B cell (primary cell): ENCODE measurements around the gene ZNF223. TPM values are rescaled to one million over a fixed set of nuclear protein-coding genes. Genes with fewer than 3 reads are reported as not detected.

ENCODE experiments used
- ATAC-seq: fragments of 200-7000 bp; cut with Tn5 transposase; one replicate; pipeline ENCODE4 v1.10.0; 2021; ENCODE audit warnings: low read depth, mild to moderate bottlenecking, moderate number of reproducible peaks, moderate library complexity
- CTCF ChIA-PET: fragments of 350-600 bp; sonication (Branson Sonifier 250); formaldehyde crosslinking; loops from one replicate; lab custom pipeline; 2021; ENCODE audit warnings: antibody characterized with exemption, inconsistent platforms; lab: Charles Lee
- POLR2A ChIA-PET: fragments of 350-600 bp; sonication (Branson Sonifier 250); formaldehyde crosslinking; loops from one replicate; lab custom pipeline; 2021; ENCODE audit warnings: antibody characterized with exemption; lab: Charles Lee
- DNase-seq: peaks from one replicate; pipeline ENCODE4 v3.0.0; 2013
- H2AFZ ChIP-seq: 2 replicates; pipeline ENCODE4 v1.6.1; 2012; ENCODE audit warnings: mild to moderate bottlenecking, low read depth, low read length; ENCODE audit not compliant: insufficient read depth, poor library complexity, severe bottlenecking
- H3K27ac ChIP-seq, 2 donors: 1 replicate in 1 of 2; 2 replicates in 1 of 2; pipeline ENCODE4 v1.5.1; 2012 to 2013; ENCODE audit warnings: low read length in 2 of 2, mild to moderate bottlenecking in 2 of 2, moderate library complexity in 1 of 2
- H3K27me3 ChIP-seq, 4 experiments: fragments of 200-600 bp in 1 of 4; sonication (generic) in 1 of 4; replicated peaks in 1 of 4; 1 replicate in 2 of 4; 2 replicates in 2 of 4; pipeline versions ENCODE4 v1.6.1 to v1.7.0; 2013 to 2016; ENCODE audit warnings: low read length in 3 of 4, mild to moderate bottlenecking in 2 of 4, mixed read lengths in 1 of 4, moderate library complexity in 1 of 4; ENCODE audit not compliant: insufficient read depth in 4 of 4, control insufficient read depth in 3 of 4; ENCODE audit errors: control extremely low read depth in 1 of 4
- H3K36me3 ChIP-seq, 2 experiments: replicated peaks in 1 of 2; 1 replicate in 1 of 2; 2 replicates in 1 of 2; pipeline versions ENCODE4 v1.6.1 to v1.7.1; 2013; ENCODE audit warnings: low read length in 1 of 2; ENCODE audit not compliant: insufficient read depth in 2 of 2, control insufficient read depth in 1 of 2; ENCODE audit errors: control extremely low read depth in 1 of 2, extremely low read depth in 1 of 2
- H3K4me1 ChIP-seq, 2 donors: fragments of 200-600 bp in 1 of 2; sonication (generic) in 1 of 2; 1 replicate in 1 of 2; 2 replicates in 1 of 2; pipeline versions ENCODE4 v1.5.1 to v1.6.1; 2013 to 2017; ENCODE audit warnings: low read length in 2 of 2; ENCODE audit not compliant: control insufficient read depth in 2 of 2, insufficient read depth in 2 of 2
- H3K4me2 ChIP-seq: replicated peaks from 2 replicates; pipeline ENCODE3; 2012; ENCODE audit warnings: mild to moderate bottlenecking, low read depth, low read length; ENCODE audit not compliant: poor library complexity, severe bottlenecking
- H3K4me3 ChIP-seq, 5 experiments: fragments of 200-600 bp in 1 of 5; sonication (generic) in 1 of 5; 1 replicate in 3 of 5; 2 replicates in 2 of 5; pipeline versions ENCODE4 v1.5.1 to v1.7.0; 2011 to 2016; ENCODE audit warnings: low read length in 4 of 5, mild to moderate bottlenecking in 4 of 5, low read depth in 2 of 5, control low read depth in 1 of 5, moderate library complexity in 1 of 5; ENCODE audit not compliant: insufficient read depth in 1 of 5; ENCODE audit errors: control extremely low read depth in 1 of 5, extremely low read depth in 1 of 5
- H3K79me2 ChIP-seq: fragments of 200-600 bp; sonication (generic); one replicate; pipeline ENCODE4 v1.6.0; 2016; ENCODE audit warnings: low read length; ENCODE audit not compliant: control insufficient read depth, insufficient read depth
- H3K9ac ChIP-seq: fragments of 200-600 bp; sonication (generic); 2 replicates; pipeline ENCODE4 v1.6.1; 2017; ENCODE audit warnings: mild to moderate bottlenecking, low read length, moderate library complexity
- H3K9me3 ChIP-seq, 3 donors: one replicate each; pipeline versions ENCODE4 v1.6.1 to v1.7.1; 2013; ENCODE audit warnings: low read length in 2 of 3; ENCODE audit not compliant: control insufficient read depth in 2 of 3, insufficient read depth in 1 of 3; ENCODE audit errors: control extremely low read depth in 1 of 3
- H4K20me1 ChIP-seq: 2 replicates; pipeline ENCODE4 v1.6.0; 2012; ENCODE audit warnings: mild to moderate bottlenecking, low read length; ENCODE audit not compliant: insufficient read depth, control insufficient read depth, poor library complexity, severe bottlenecking
- H3K27ac Mint-ChIP-seq: one replicate; pipeline ENCODE4 v1.8.0; 2021; ENCODE audit warnings: mixed read lengths
- H3K27me3 Mint-ChIP-seq: one replicate; pipeline ENCODE4 v1.8.0; 2021; ENCODE audit warnings: mixed read lengths
- H3K4me1 Mint-ChIP-seq: one replicate; pipeline ENCODE4 v1.8.0; 2021; ENCODE audit warnings: mixed read lengths
- H3K4me3 Mint-ChIP-seq: one replicate; pipeline ENCODE4 v1.8.0; 2021; ENCODE audit warnings: mixed read lengths
- H3K9me3 Mint-ChIP-seq: one replicate; pipeline ENCODE4 v1.8.0; 2022; ENCODE audit warnings: mixed read lengths; ENCODE audit not compliant: insufficient read depth
- CTCF ChIP-seq: fragments of 200-600 bp; IDR thresholded peaks from one replicate; pipeline ENCODE4 v1.8.0; 2022; ENCODE audit warnings: antibody characterized with exemption, mild to moderate bottlenecking
- EZH2 ChIP-seq: IDR thresholded peaks from 2 replicates; pipeline ENCODE4 v1.6.1; 2012; ENCODE audit warnings: borderline replicate concordance, low read depth, mild to moderate bottlenecking, moderate library complexity, low read length; ENCODE audit not compliant: insufficient read depth, poor library complexity, severe bottlenecking
- WGBS: methylation state at CpG from one replicate; pipeline ENCODE4 v1.1.5; 2013; ENCODE audit warnings: missing lambda C conversion rate; ENCODE audit not compliant: insufficient coverage; 5-methylcytosine and 5-hydroxymethylcytosine counted together
- intact Hi-C: fragments of 100-400 bp; cut with micrococcal nuclease; formaldehyde crosslinking; loops from one replicate; pipeline ENCODE4 v1.10.0; 2022
- polyA plus RNA-seq: library from polyadenylated mRNA; depleted of rRNA; stranded (reverse); fragments of >200 nt; gene quantifications from 2 replicates; pipeline ENCODE4 v1.2.3, GENCODE V29; 2012
- total RNA-seq, 2 donors: library from RNA; stranded (reverse); fragments of 120-200 nt in 1 of 2; gene quantifications; 1 replicate in 1 of 2; 2 replicates in 1 of 2; pipeline versions ENCODE4 v1.2.3 to v1.2.4, GENCODE V29; 2013 to 2022

Gene ZNF223
- total and polyA plus RNA-seq, 2 donors (not counting 1 experiment from before 2014, with no cell fraction given): 2.9 to 7.3 TPM

DNA sequence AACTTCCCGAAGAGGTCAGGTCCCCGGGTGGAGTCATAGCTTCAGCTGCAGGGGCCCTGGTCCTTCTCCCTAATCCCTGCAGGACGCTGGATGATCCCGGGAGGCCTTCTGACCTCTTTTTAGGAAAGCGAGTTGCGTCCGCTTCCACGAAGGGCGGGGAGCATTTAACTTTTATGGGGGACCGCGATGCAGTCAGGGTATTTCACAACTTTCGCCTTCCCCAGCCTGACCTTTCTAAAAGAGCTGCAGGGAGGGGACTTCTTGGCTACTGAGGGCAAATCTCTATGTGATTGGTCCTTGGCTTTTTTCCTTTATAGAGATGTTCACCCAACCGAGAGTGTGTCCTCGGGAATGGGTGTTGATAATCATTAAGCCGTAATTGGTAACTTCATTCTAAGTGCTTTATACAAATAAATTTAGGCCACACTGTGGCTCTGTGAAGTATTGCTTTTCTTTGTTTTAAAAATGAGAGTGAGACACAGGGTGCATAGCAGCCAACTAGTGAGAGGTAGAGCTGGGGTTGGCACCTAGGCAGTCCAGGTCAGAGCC is 48.3 kb upstream of the ZNF223 start:
- Histone ChIP-seq H3K27me3 (no peaks in the 10 kb centered on the region), H3K27ac (peak overlapping the region; percentile 67 to 78), H3K79me2 (peaks cover 23% of the 10 kb centered on the region), H3K9me3 (peaks cover 4 to 22% (median 15%) of the 10 kb centered on the region in 3 donors), H3K4me1 (peaks cover 13 to 14% of the 10 kb centered on the region in 2 donors), H3K9ac (peak overlapping the region; percentile 93), H3K4me3 (peak overlapping the region; percentile 75 to 96 (median 89)), H2AFZ (peak overlapping the region; percentile 100), H3K4me2 (peak overlapping the region; percentile 92), H3K36me3 (peaks cover 5 to 21% of the 10 kb centered on the region in 2 experiments), H4K20me1 (no peaks in the 10 kb centered on the region)
- peak; percentile 24 for TF ChIP-seq CTCF
- TF ChIP-seq EZH2: no peak
- Mint-ChIP-seq H3K9me3 (peaks cover 20% of the 10 kb centered on the region), H3K4me3 (peak overlapping the region; percentile 99), H3K4me1 (peaks cover 19% of the 10 kb centered on the region), H3K27me3 (no peaks in the 10 kb centered on the region), H3K27ac (peak overlapping the region; percentile 95)
- POLR2A ChIA-PET: interaction anchor here (0.5 to 1.0 kb wide), 2 partner anchors 22 to 758 kb away, joined by 3 to 5 read pairs; no protein-coding TSS in a partner anchor
- no peak for ATAC-seq
- CTCF ChIA-PET: interaction anchor here (0.5 to 1.4 kb wide), 3 partner anchors 92 to 363 kb away, joined by 3 to 5 read pairs (median 4); no protein-coding TSS in a partner anchor
- DNase-seq: no peak
- WGBS: 0% methylated on average over 7 of the region's 15 CpGs
- intact Hi-C loops: loop anchor here (5.0 kb wide), 1 partner anchor 399 kb away; the partner anchor contains the start of gene ZNF285

GRCh38 chr19:44005973-44006372 is 45.9 kb upstream of the ZNF223 start:
- intact Hi-C loops: no loop called here
- WGBS: no CpG with 5 or more reads among the region's 1 CpG

More at GRCh38 chr19:44005973-44006372, 45.9 kb upstream of the ZNF223 start:
- ChIA-PET POLR2A (no interaction called here), CTCF (no interaction called here)
- Histone ChIP-seq H4K20me1 (no peaks in the 10 kb centered on the region), H3K27ac (no peak overlapping the region), H3K79me2 (peaks cover 23% of the 10 kb centered on the region), H3K27me3 (no peaks in the 10 kb centered on the region), H2AFZ (no peak overlapping the region), H3K4me1 (peaks cover 13 to 14% of the 10 kb centered on the region in 2 donors), H3K36me3 (peaks cover 20 to 45% of the 10 kb centered on the region in 2 experiments), H3K4me2 (no peak overlapping the region), H3K4me3 (no peak overlapping the region), H3K9me3 (peaks cover 15 to 39% (median 39%) of the 10 kb centered on the region in 3 donors), H3K9ac (no peak overlapping the region)
- H3K4me3 Mint-ChIP-seq: no peak overlapping the region
- DNase-seq (no peak), ATAC-seq (no peak)
- H3K4me1 Mint-ChIP-seq: peaks cover 19% of the 10 kb centered on the region
- TF ChIP-seq EZH2 (no peak), CTCF (no peak)
- peaks cover 29% of the 10 kb centered on the region for H3K9me3 Mint-ChIP-seq
- H3K27ac Mint-ChIP-seq: no peak overlapping the region
- no peaks in the 10 kb centered on the region for H3K27me3 Mint-ChIP-seq
